Prostate gland (tissue), 2 donors: ENCODE measurements around the gene TPST2.

ENCODE experiments used
- POLR2A ChIP-seq: fragments of 450-650 bp; IDR thresholded peaks from one replicate; pipeline ENCODE4 v1.6.1; 2016; ENCODE audit warnings: antibody characterized with exemption, mild to moderate bottlenecking
- POLR2AphosphoS5 ChIP-seq: sonication (generic); formaldehyde crosslinking; IDR thresholded peaks from one replicate; pipeline ENCODE4 v1.6.1; 2017; ENCODE audit warnings: antibody characterized with exemption
- TF ChIP-seq, protein P1 (sequence below), 4 experiments: fragments of 200-600 bp in 2 of 4; fragments of 450-650 bp in 2 of 4; sonication (generic) in 2 of 4; IDR thresholded peaks; 1 replicate in 3 of 4; 2 replicates in 1 of 4; pipeline ENCODE4 v1.5.1; 2016 to 2019; ENCODE audit warnings: antibody characterized with exemption in 4 of 4, mild to moderate bottlenecking in 2 of 4, moderate library complexity in 2 of 4

DNA sequence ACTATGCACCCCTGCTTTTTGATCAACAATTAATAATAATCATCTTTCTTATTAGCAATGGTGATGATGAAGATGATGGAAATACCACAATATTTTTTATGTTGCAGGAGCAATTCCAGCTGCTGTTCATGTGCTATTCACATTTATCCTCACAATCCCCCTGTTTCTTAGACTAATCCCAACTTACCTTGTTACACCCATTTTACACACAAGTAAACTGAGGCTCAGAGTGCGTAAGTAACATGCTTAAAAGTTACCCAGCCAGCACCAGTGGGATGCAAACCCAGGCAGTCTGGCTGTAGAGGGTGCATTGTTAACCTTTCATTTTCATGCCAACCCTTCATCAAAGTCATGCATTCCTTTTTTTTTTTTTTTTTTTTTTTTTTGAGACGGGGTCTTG, 30.3 kb upstream of the TPST2 start:
- TF ChIP-seq POLR2AphosphoS5, result no peak
- TF ChIP-seq, protein P1, sequence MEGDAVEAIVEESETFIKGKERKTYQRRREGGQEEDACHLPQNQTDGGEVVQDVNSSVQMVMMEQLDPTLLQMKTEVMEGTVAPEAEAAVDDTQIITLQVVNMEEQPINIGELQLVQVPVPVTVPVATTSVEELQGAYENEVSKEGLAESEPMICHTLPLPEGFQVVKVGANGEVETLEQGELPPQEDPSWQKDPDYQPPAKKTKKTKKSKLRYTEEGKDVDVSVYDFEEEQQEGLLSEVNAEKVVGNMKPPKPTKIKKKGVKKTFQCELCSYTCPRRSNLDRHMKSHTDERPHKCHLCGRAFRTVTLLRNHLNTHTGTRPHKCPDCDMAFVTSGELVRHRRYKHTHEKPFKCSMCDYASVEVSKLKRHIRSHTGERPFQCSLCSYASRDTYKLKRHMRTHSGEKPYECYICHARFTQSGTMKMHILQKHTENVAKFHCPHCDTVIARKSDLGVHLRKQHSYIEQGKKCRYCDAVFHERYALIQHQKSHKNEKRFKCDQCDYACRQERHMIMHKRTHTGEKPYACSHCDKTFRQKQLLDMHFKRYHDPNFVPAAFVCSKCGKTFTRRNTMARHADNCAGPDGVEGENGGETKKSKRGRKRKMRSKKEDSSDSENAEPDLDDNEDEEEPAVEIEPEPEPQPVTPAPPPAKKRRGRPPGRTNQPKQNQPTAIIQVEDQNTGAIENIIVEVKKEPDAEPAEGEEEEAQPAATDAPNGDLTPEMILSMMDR (IDR thresholded peaks at IDR 0.05), result no peak
- TF ChIP-seq POLR2A, result no peak
